Measurements from ENCODE around the gene TNIK.

TNIK gene

DNA sequence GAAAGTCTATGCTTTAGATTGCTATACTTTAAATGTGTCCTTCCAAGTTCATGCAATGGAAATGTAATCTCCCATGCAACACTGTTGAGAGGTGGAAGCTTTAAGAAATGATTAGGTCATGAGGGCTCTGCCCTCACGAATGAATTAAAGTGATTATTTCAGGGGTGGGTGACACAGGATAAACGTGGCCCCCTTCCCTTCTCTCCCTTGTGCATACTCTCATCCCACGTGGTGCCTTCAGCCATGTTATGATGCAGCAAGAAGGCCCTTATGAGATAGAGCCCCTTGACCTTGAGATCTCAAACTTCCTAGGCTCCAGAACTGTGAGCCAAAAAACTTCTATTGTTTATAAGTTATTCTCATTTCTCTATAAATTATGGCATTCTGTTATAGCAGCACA is 183.3 kb downstream of the TNIK start:
- DNase-seq: peak; percentile 22

GRCh38 chr3:171274222-171274621 is 186.0 kb downstream of the TNIK start:
- no peak for DNase-seq

- no peak for DNase-seq
Measured at GRCh38 chr3:171270541-171270940, 189.7 kb downstream of the TNIK start.

GRCh38 chr3:171269542-171269941 is 190.7 kb downstream of the TNIK start:
- peak; percentile 53 for DNase-seq

GRCh38 chr3:171268677-171269076 is 191.5 kb downstream of the TNIK start:
- no peak for DNase-seq

DNA sequence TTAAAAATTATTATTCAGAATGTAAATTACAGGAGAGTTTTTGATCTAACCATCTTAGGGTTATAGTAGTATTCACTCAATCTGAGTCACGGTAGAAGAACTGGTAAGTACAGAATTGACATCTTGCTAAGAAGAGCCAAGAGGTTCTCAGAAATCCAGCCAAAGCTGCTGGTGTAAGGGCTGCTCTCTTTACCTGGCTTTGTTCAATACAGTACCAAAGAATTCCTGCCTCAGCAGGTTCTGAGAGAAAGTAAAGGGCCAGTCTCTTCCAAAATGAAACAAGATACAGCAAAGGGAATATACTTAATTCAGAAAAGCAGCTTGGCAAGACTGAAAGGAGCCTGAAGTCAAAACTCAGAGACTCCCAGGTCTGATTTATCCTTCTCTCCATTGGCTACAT is 193.1 kb downstream of the TNIK start:
- DNase-seq: no peak

GRCh38 chr3:171266740-171267073 is 193.5 kb downstream of the TNIK start:
- DNase-seq: peak; percentile 36

GRCh38 chr3:171266034-171266739 is 194.0 kb downstream of the TNIK start:
- DNase-seq: no peak

- no peak for DNase-seq
Measured at GRCh38 chr3:171264758-171265157, 195.4 kb downstream of the TNIK start.

DNA sequence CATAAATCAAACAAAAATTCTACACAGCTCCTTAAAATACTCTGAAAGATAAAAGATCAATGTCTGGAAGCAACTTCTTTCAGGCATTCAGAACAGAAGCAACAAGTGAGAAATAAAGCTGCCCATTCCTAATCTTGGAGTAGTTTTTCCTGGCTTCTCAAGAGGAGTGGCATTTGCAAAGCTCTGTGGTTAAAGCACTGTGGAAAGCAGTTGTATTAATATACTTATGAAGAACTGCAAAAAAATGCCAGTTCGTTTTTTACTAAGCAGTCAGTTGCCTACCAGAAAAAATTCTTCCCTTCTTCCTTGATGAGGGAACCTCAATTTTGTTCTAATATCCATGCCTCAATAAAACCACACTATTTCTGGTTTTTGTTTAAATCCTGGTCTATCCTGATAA is 197.8 kb downstream of the TNIK start:
- DNase-seq: no peak

- no peak for DNase-seq
Measured at GRCh38 chr3:171261487-171261886, 198.7 kb downstream of the TNIK start.

DNA sequence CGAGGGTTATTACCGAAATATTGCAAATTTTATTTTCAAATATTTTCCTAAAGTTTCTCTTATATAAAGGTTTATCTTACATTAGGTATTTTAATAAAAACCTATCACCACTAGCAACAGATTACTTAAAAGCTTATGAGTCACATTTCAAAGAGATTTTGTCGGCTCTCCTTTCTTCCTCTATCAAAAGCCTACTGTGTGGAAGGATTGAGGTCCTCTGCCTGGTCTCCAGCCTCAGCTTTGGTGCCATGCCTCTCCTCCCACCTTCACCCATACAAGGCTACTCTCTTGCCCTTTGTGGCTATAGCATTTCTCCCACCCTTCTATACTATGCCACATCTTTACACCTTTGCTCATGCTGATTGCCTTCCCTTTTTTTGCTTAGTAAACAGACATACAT is 199.3 kb downstream of the TNIK start:
- no peak for DNase-seq

DNA sequence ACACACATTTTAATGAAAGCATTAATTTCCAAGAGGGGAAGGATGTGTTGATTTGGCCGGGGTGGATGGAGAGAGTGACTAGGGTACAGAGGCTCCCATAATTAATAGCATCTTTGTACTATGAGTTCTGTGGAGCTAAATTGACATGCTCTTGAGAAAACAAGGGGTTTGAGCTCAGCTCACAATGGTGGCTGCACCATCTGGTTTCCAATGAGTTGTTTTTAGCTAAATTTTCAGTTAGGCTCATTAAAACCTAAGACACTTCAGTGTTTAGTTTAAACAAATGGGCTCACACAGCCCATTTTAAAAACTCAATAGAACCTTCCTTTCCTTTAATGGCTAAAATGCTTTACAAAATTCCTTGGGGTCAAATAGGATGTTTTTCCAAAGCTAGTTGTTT is 199.7 kb downstream of the TNIK start:
- DNase-seq: no peak

DNA sequence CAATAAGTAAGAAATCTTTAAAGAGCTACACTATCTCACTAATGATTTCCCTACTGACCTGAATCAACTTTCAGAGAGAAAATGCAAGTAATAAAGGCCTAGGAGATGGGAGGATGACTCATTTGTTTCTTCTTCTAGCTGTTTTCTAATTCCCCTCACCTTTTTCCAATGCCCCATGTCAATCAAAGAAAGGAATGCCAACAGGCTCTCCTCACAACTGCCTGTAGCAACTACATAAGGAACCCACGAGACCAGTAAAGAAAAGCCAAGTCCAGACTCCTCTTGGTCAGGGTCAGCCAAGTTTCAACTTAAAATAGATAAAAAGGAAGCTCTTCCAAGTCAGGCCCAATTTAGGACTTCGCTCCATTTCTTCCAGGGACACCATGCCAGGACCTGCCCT is 201.9 kb downstream of the TNIK start:
- DNase-seq: no peak

DNA sequence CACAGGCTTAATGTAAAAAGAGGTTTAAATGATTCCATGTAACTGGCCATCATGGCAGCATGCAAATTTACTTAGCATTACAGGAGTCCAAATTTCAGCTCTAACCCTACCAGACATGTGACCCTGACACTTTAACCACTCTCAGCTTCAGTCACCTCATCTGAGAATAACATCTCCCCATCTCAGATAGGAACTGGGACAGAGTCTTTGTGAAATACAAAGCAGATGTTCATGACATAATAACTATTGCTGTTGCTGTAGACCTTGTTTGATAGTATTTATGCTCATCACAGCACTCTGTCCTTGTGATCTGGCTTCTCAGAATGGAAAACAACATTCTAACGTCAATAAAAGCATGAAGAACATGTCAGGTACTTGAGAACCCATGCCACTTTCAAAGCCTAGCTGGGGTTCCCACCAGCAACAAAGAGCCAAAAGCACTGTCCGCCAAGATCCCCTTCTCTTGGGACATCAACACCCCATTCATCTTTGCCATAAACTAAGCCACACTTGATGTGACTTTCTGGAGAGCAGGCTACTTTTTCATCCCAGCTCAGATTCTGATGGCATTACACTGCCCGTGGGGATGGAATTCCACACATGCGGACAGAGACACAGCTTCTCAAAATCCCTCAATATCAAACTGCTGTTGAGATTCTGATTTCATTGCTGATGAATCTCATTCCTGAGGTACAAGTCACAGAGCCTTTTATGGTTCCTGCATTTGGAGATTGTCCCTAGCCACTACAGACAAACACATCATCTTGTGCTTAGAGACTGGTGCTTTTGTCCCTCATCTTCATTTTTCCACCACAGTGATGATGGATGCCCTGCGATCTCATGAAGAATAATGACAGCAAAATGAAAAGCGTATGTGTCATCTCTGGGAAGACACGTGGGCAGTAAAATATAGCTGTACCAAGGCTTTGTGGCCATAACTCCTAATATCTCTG is 202.7 kb downstream of the TNIK start:
- no peak for DNase-seq

DNA sequence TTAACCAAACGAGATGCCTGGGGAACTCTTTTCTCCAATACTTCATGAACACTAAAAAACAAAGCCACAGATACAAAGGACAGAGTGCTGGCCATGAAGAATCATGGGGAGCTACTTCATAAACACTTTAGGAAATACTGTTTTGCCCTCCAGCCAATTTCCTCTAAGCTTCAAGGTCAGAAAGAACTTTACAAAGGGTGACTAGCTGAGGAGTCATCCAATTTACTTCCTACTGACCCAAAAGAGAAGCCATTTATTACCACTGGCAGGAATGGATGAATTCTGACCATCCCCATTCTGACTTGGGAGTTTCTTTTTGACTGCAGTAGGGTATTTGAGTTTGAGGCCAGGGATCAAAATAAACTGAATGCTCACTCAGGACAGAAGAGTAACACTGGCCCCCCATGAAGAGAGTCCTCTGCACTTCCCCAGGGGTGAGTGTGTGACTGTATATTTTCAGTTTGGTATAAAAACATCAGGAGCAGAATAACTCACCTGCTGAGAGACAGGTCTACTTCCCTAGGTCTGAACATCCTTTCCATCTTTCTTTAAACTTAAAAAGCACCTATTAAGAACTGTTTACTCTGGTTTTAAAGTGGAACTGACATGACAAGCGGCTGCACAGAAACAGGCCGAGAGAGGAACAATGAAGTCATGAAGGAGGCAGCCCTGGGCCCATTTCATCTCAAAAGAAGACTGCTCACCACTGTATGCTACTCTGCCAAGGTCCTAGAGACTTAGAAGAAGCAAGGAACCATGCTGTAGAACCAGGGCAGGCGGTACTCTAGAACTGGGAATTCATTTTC is 203.6 kb downstream of the TNIK start:
- no peak for DNase-seq

- DNase-seq: peak; percentile 32
Measured at GRCh38 chr3:171255236-171255806, 204.9 kb downstream of the TNIK start.

DNA sequence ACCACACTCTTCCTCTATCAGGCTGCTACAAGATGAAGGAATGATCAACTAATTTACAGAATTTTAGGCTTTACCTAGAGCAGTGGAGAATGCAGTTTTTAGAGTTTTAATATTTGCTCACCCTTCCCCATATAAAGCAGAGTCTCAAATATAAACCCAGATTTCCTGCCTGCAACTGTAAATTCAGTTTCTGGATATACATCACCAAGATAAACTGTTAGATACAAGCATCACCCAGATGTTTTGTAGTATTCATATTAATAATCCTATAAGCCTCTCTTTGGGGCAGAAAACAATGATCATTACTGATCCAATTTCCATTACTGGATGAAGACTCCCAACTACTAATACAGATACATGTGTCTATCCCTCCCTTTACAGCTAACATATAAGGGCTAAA is 205.9 kb downstream of the TNIK start:
- no peak for DNase-seq

GRCh38 chr3:171251835-171252234 is 208.4 kb downstream of the TNIK start:
- peak; percentile 62 for DNase-seq

DNA sequence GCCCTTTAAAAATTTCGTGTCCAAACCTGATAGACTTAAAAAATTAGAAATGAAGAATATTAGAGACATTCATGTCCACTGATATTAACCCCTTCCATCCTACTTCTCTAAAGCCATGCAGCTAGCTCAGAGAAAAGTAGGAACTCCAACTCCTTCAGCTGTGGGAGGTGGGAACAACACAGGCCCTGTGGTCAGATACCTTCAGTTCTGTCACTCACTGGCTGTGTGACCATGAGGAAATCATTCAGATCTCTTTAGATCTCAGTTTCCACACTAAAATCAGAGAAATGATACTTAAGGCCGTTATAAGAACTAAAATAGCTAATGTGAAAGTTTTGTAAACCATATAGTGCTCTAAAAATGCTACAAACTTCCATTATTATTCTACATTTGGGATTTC is 209.8 kb downstream of the TNIK start:
- no peak for DNase-seq

- DNase-seq: no peak
Measured at GRCh38 chr3:171249245-171249644, 211.0 kb downstream of the TNIK start.

- DNase-seq: no peak
Measured at GRCh38 chr3:171248426-171249111, 211.6 kb downstream of the TNIK start.

Data from hematopoietic multipotent progenitor cell treated with erythropoietin and hydrocortisone succinate and interleukin-3 and kit ligand, for 4 days (in vitro differentiated cells).